ENCODE results near the gene MPIG6B. TPM values are rescaled to one million over a fixed set of nuclear protein-coding genes. Genes with fewer than 3 reads are reported as not detected.
A peak's percentile ranks its signal among the peaks of the same experiment; 100 is the strongest.

MPIG6B gene
- total and polyA plus RNA-seq, 3 experiments from 2014 or later, result 0.08 TPM; not detected in 2

DNA sequence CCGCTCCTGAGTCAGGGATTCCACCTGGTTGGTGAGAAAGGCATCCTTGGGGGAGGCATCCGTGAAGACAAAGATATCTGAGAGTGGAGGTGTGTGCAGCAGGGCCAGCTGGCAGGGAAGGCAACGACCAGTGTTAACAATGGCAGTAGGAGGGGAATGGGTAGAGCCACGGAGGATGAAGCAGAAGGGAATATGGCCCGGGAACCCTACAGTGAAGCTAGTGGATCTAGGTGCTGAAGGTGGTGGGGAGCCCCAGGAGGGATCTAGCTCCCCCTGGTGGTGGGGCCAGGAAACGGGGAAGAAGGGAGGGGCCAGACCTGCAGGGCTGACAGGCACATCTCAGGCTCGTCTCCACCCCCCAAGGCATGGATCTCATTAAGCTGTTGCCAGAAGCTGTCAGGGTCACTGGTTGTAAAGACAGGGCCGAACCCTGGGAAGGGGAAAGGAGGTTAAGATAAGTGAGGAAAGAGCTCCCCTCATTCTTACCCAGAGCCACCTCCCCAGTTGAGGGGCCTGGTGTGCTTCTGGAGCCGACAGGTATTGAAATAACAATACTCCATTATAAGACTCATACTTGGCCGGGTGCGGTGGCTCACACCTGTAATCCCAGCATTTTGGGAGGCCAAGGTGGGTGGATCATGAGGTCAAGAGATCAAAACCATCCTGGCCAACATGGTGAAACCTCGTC, 46.7 kb downstream of the MPIG6B start:
- Mint-ChIP-seq H3K36me3 (no peaks in the 10 kb centered on the region), H3K27me3 (no peaks in the 10 kb centered on the region), H3K4me1 (peaks cover 22 to 29% (median 27%) of the 10 kb centered on the region in 3 donors), H3K9me3 (peaks cover 0 to 5% (median 0%) of the 10 kb centered on the region in 5 donors), H3K4me3 (peak overlapping the region in 1 of 7 donors; percentile 63), H3K27ac (peak overlapping the region in 6 of 8 donors; percentile 4 to 82 (median 67))
- Histone ChIP-seq H3K4me1 (ENCODE audit: insufficient read depth, low read length) (peaks cover 33% of the 10 kb centered on the region), H3K27me3 (ENCODE audit: insufficient read depth, low read length, poor library complexity, severe bottlenecking) (no peaks in the 10 kb centered on the region), H3K4me3 (ENCODE audit: low read length) (no peak overlapping the region), H3K27ac (ENCODE audit: low read depth, low read length) (no peak overlapping the region), H3K9me3 (ENCODE audit: low read length) (no peaks in the 10 kb centered on the region), H3K36me3 (ENCODE audit: insufficient read depth, low read length) (no peaks in the 10 kb centered on the region)
- CTCF ChIA-PET, result interaction anchor here (0.6 to 4.0 kb wide), 28 partner anchors 9 to 189 kb away, joined by 3 to 42 read pairs (median 5); partner anchors contain the start of genes ABHD16A, CLIC1, DDAH2 and HSPA1A
- POLR2A ChIA-PET, result interaction anchor here (0.6 to 1.2 kb wide), 6 partner anchors 9 to 65 kb away, joined by 3 to 5 read pairs (median 4); partner anchors contain the start of gene MSH5
- DNase-seq, result peak; percentile 69 to 85 (median 74)

DNA sequence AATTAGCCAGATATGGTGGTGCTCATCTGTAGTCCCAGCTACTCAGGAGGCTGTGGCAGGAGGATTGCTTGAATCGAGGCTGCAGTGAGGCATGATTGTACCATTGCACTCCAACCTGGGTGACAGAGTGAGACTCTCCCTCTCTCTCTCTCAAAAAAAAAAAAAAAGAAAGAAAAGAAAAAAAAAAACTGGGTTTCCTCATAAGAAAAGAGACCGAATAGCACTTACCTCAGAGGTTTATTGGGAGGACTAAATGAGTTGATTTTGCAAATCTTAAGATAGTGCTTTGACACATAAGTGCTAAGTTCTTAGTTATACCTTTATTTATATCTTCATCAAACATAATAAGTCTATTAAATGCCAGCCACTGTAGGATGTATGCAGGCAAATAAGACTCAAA, 47.7 kb downstream of the MPIG6B start:
- Histone ChIP-seq H3K27ac (ENCODE audit: low read depth, low read length) (no peak overlapping the region), H3K4me1 (ENCODE audit: insufficient read depth, low read length) (peaks cover 40% of the 10 kb centered on the region)
- peaks cover 26 to 35% (median 29%) of the 10 kb centered on the region in 3 donors for H3K4me1 Mint-ChIP-seq

GRCh38 chr6:31771992-31772358, 48.8 kb downstream of the MPIG6B start:
- CTCF ChIA-PET, result interaction anchor here (0.9 to 4.0 kb wide), 4 partner anchors 34 to 58 kb away, joined by 3 to 42 read pairs (median 3); partner anchors contain the start of genes CLIC1, DDAH2 and MSH5
- Mint-ChIP-seq H3K4me3 (peak overlapping the region in 6 of 7 donors; percentile 62 to 84 (median 72)), H3K9me3 (peaks cover 0 to 5% (median 0%) of the 10 kb centered on the region in 5 donors), H3K27me3 (peaks cover 0 to 2% of the 10 kb centered on the region in 2 donors), H3K27ac (peak overlapping the region in 6 of 8 donors; percentile 12 to 83 (median 55)), H3K4me1 (peaks cover 32 to 44% (median 37%) of the 10 kb centered on the region in 3 donors), H3K36me3 (no peaks in the 10 kb centered on the region)
- Histone ChIP-seq H3K36me3 (ENCODE audit: insufficient read depth, low read length) (no peaks in the 10 kb centered on the region), H3K27ac (ENCODE audit: low read depth, low read length) (no peak overlapping the region), H3K9me3 (ENCODE audit: low read length) (no peaks in the 10 kb centered on the region), H3K27me3 (ENCODE audit: insufficient read depth, low read length, poor library complexity, severe bottlenecking) (no peaks in the 10 kb centered on the region), H3K4me3 (ENCODE audit: low read length) (no peak overlapping the region), H3K4me1 (ENCODE audit: insufficient read depth, low read length) (peaks cover 51% of the 10 kb centered on the region)
- POLR2A ChIA-PET, result interaction anchor here (0.6 to 1.7 kb wide), 2 partner anchors 32 to 172 kb away, joined by 3 to 12 read pairs; partner anchors contain the start of gene MSH5
- DNase-seq, result no peak

More for the DNA sequence above, 47.7 kb downstream of the MPIG6B start:
- no peaks in the 10 kb centered on the region for H3K27me3 ChIP-seq (ENCODE audit: insufficient read depth, low read length, poor library complexity, severe bottlenecking)
- H3K4me3 Mint-ChIP-seq, result peak overlapping the region in 1 of 7 donors; percentile 23
- no peaks in the 10 kb centered on the region for H3K36me3 Mint-ChIP-seq
- H3K27me3 Mint-ChIP-seq, result peaks cover 0 to 2% of the 10 kb centered on the region in 2 donors
- peak in 1 of 5 donors; percentile 10 for DNase-seq
- ChIA-PET POLR2A (no interaction called here), CTCF (interaction anchor here (1.0 to 4.0 kb wide), 11 partner anchors 10 to 59 kb away, joined by 3 to 42 read pairs (median 6); partner anchors contain the start of genes CLIC1, DDAH2, LSM2 and MSH5)
- H3K27ac Mint-ChIP-seq, result peak overlapping the region in 3 of 8 donors; percentile 64 to 81 (median 76)
- peaks cover 0 to 5% (median 0%) of the 10 kb centered on the region in 5 donors for H3K9me3 Mint-ChIP-seq
- no peak overlapping the region for H3K4me3 ChIP-seq (ENCODE audit: low read length)
- H3K9me3 ChIP-seq (ENCODE audit: low read length), result no peaks in the 10 kb centered on the region
- H3K36me3 ChIP-seq (ENCODE audit: insufficient read depth, low read length), result no peaks in the 10 kb centered on the region

- no peak overlapping the region for H3K27ac ChIP-seq (ENCODE audit: low read depth, low read length)
- peak overlapping the region in 3 of 8 donors; percentile 30 to 86 (median 56) for H3K27ac Mint-ChIP-seq
- H3K4me1 Mint-ChIP-seq, result peaks cover 36 to 47% (median 40%) of the 10 kb centered on the region in 3 donors
- H3K36me3 ChIP-seq (ENCODE audit: insufficient read depth, low read length), result no peaks in the 10 kb centered on the region
- H3K27me3 ChIP-seq (ENCODE audit: insufficient read depth, low read length, poor library complexity, severe bottlenecking), result no peaks in the 10 kb centered on the region
- no peak for DNase-seq
- H3K9me3 ChIP-seq (ENCODE audit: low read length), result no peaks in the 10 kb centered on the region
- ChIA-PET POLR2A (no interaction called here), CTCF (interaction anchor here (1.2 kb wide), 1 partner anchor 45 kb away, joined by 3 read pairs; no protein-coding TSS in a partner anchor)
- H3K4me1 ChIP-seq (ENCODE audit: insufficient read depth, low read length), result peaks cover 53% of the 10 kb centered on the region
- peaks cover 0 to 5% (median 0%) of the 10 kb centered on the region in 5 donors for H3K9me3 Mint-ChIP-seq
- H3K36me3 Mint-ChIP-seq, result peaks cover 0 to 17% (median 1%) of the 10 kb centered on the region in 3 donors
- H3K4me3 Mint-ChIP-seq, result peak overlapping the region in 2 of 7 donors; percentile 29 to 54
- H3K27me3 Mint-ChIP-seq, result peaks cover 0 to 2% of the 10 kb centered on the region in 2 donors
- no peak overlapping the region for H3K4me3 ChIP-seq (ENCODE audit: low read length)
Measured at GRCh38 chr6:31775184-31775583, 52.0 kb downstream of the MPIG6B start.

DNA sequence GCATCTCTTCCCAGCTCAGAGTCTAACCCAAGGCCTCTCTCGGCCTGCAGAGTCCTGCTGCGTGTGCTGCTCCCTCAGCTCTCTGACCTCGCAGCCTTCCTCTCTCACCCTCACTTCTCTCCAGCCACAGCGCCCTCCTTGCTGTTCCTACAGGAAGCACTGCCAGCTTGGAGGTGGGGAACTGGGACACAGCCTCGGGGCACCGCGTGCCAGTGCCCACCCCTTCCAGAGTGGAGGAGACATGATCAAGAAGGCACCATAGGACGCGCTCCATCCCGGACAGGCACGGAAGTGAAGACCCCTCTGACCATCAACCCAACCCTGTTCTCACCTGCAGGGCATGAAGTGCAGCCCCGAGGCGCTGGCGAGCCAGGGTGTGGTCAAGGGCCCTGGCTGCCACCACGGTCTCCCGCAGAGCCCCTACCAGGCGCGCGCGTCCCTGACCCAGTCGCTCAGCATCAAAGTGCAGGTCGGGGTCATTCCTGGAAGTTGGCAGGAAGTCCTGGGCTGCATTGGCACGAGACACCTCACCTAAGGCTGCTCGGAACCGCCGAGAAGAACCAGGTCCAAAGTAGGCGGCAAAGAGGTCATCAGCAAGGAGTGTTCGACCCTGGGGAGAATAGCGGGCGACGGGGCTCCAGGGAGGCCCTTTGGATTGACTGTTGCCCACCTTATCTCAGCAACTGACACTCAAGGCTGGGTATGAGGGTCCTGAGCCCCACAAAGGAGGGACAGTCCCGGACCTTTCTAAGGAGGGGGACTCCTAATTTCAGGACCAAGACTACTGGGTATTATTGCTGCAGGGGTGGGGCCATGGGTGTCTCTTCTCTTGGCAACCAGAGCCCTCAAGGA, 52.7 kb downstream of the MPIG6B start:
- H3K36me3 ChIP-seq (ENCODE audit: insufficient read depth, low read length), result peaks cover 4% of the 10 kb centered on the region
- H3K27ac Mint-ChIP-seq, result peak overlapping the region in 7 of 8 donors; percentile 45 to 86 (median 68)
- H3K4me3 Mint-ChIP-seq, result peak overlapping the region in 6 of 7 donors; percentile 16 to 67 (median 47)
- ChIA-PET POLR2A (no interaction called here), CTCF (no interaction called here)
- peaks cover 36 to 47% (median 40%) of the 10 kb centered on the region in 3 donors for H3K4me1 Mint-ChIP-seq
- H3K27ac ChIP-seq (ENCODE audit: low read depth, low read length), result peak overlapping the region; percentile 70
- no peak for DNase-seq
- H3K4me1 ChIP-seq (ENCODE audit: insufficient read depth, low read length), result peaks cover 50% of the 10 kb centered on the region
- H3K36me3 Mint-ChIP-seq, result peaks cover 0 to 24% (median 1%) of the 10 kb centered on the region in 3 donors
- H3K9me3 ChIP-seq (ENCODE audit: low read length), result no peaks in the 10 kb centered on the region
- H3K9me3 Mint-ChIP-seq, result peaks cover 0 to 5% (median 0%) of the 10 kb centered on the region in 5 donors
- no peaks in the 10 kb centered on the region for H3K27me3 ChIP-seq (ENCODE audit: insufficient read depth, low read length, poor library complexity, severe bottlenecking)
- peaks cover 0 to 2% of the 10 kb centered on the region in 2 donors for H3K27me3 Mint-ChIP-seq
- no peak overlapping the region for H3K4me3 ChIP-seq (ENCODE audit: low read length)

Other genes with a start within 250 kb of the MPIG6B start
Only the 30 nearest of the 42 such genes appear.
- 100 to 1,000 TPM; 839 to 854 TPM for gene LTA, start 151.1 kb upstream of the MPIG6B start, total RNA-seq
- 23.3 TPM for gene LTA, start 151.1 kb upstream of the MPIG6B start, polyA plus RNA-seq
- gene TNF, start 147.8 kb upstream of the MPIG6B start, total RNA-seq, result 100 to 1,000 TPM; 207 to 215 TPM
- 7.9 TPM for gene TNF, start 147.8 kb upstream of the MPIG6B start, polyA plus RNA-seq
- gene LTB, start 140.9 kb upstream of the MPIG6B start, total RNA-seq, result 100 to 1,000 TPM; 196 to 206 TPM
- gene LTB, start 140.9 kb upstream of the MPIG6B start, polyA plus RNA-seq, result 1,182 TPM
- 10 to 100 TPM; 22.0 to 22.4 TPM for gene LST1, start 137.1 kb upstream of the MPIG6B start, total RNA-seq
- 49.6 TPM for gene LST1, start 137.1 kb upstream of the MPIG6B start, polyA plus RNA-seq
- 10 to 100 TPM; 22.4 to 26.3 TPM for gene NCR3, start 130.4 kb upstream of the MPIG6B start, total RNA-seq
- gene NCR3, start 130.4 kb upstream of the MPIG6B start, polyA plus RNA-seq, result 328 TPM
- gene AIF1, start 108.1 kb upstream of the MPIG6B start, total RNA-seq, result 10 to 100 TPM; 35.6 TPM
- gene AIF1, start 108.1 kb upstream of the MPIG6B start, polyA plus RNA-seq, result 33.2 TPM
- 100 to 1,000 TPM; 251 to 263 TPM for gene PRRC2A, start 102.7 kb upstream of the MPIG6B start, total RNA-seq
- 9.3 TPM for gene PRRC2A, start 102.7 kb upstream of the MPIG6B start, polyA plus RNA-seq
- gene BAG6, start 70.7 kb upstream of the MPIG6B start, total RNA-seq, result 100 to 1,000 TPM; 258 to 261 TPM
- gene BAG6, start 70.7 kb upstream of the MPIG6B start, polyA plus RNA-seq, result 23.1 TPM
- 1 to 10 TPM; 2.4 to 3.3 TPM for gene APOM, start 67.5 kb upstream of the MPIG6B start, total RNA-seq
- gene APOM, start 67.5 kb upstream of the MPIG6B start, polyA plus RNA-seq, result 4.3 TPM
- gene C6orf47, start 62.6 kb upstream of the MPIG6B start, total RNA-seq, result 10 to 100 TPM; 19.5 to 20.0 TPM
- gene C6orf47, start 62.6 kb upstream of the MPIG6B start, polyA plus RNA-seq, result 37.0 TPM
- gene GPANK1, start 58.4 kb upstream of the MPIG6B start, total RNA-seq, result 10 to 100 TPM; 46.2 to 46.4 TPM
- 19.6 TPM for gene GPANK1, start 58.4 kb upstream of the MPIG6B start, polyA plus RNA-seq
- 100 to 1,000 TPM; 323 to 334 TPM for gene CSNK2B, start 57.3 kb upstream of the MPIG6B start, total RNA-seq
- gene CSNK2B, start 57.3 kb upstream of the MPIG6B start, polyA plus RNA-seq, result 265 TPM
- 10 to 100 TPM; 19.1 to 21.2 TPM for gene LY6G5B, start 53.4 kb upstream of the MPIG6B start, total RNA-seq
- 0.64 TPM for gene LY6G5B, start 53.4 kb upstream of the MPIG6B start, polyA plus RNA-seq
- 1 to 10 TPM; 3.5 to 4.5 TPM for gene LY6G5C, start 42.3 kb upstream of the MPIG6B start, total RNA-seq
- 10.3 TPM for gene LY6G5C, start 42.3 kb upstream of the MPIG6B start, polyA plus RNA-seq
- gene ABHD16A, start 20.0 kb upstream of the MPIG6B start, total RNA-seq, result 10 to 100 TPM; 37.0 to 41.0 TPM
- gene ABHD16A, start 20.0 kb upstream of the MPIG6B start, polyA plus RNA-seq, result 45.5 TPM
- not detected for gene LY6G6F, start 16.5 kb upstream of the MPIG6B start, total RNA-seq
- not detected for gene LY6G6F, start 16.5 kb upstream of the MPIG6B start, polyA plus RNA-seq
- gene LY6G6D, start 8.0 kb upstream of the MPIG6B start, total RNA-seq, result not detected
- not detected for gene LY6G6D, start 8.0 kb upstream of the MPIG6B start, polyA plus RNA-seq
- gene LY6G6C, start 1.6 kb upstream of the MPIG6B start, total RNA-seq, result not detected
- gene LY6G6C, start 1.6 kb upstream of the MPIG6B start, polyA plus RNA-seq, result not detected
- 1 to 10 TPM; 4.1 to 4.9 TPM for gene DDAH2, start 5.9 kb downstream of the MPIG6B start, total RNA-seq
- 26.3 TPM for gene DDAH2, start 5.9 kb downstream of the MPIG6B start, polyA plus RNA-seq
- 100 to 1,000 TPM; 377 TPM for gene CLIC1, start 13.2 kb downstream of the MPIG6B start, total RNA-seq
- gene CLIC1, start 13.2 kb downstream of the MPIG6B start, polyA plus RNA-seq, result 657 TPM
- gene MSH5, start 16.6 kb downstream of the MPIG6B start, total RNA-seq, result 10 to 100 TPM; 36.4 to 39.8 TPM
- gene MSH5, start 16.6 kb downstream of the MPIG6B start, polyA plus RNA-seq, result 2.0 TPM
- gene SAPCD1, start 39.3 kb downstream of the MPIG6B start, total RNA-seq, result 1 to 10 TPM; 6.1 to 7.0 TPM
- not detected for gene SAPCD1, start 39.3 kb downstream of the MPIG6B start, polyA plus RNA-seq
- 1 to 10 TPM; 1.4 to 1.7 TPM for gene VWA7, start 54.0 kb downstream of the MPIG6B start, total RNA-seq
- 2.5 TPM for gene VWA7, start 54.0 kb downstream of the MPIG6B start, polyA plus RNA-seq
- 100 to 1,000 TPM; 179 to 180 TPM for gene VARS1, start 72.4 kb downstream of the MPIG6B start, total RNA-seq
- 47.5 TPM for gene VARS1, start 72.4 kb downstream of the MPIG6B start, polyA plus RNA-seq
- gene LSM2, start 83.6 kb downstream of the MPIG6B start, total RNA-seq, result 100 to 1,000 TPM; 160 to 172 TPM
- gene LSM2, start 83.6 kb downstream of the MPIG6B start, polyA plus RNA-seq, result 80.8 TPM
- gene HSPA1L, start 91.9 kb downstream of the MPIG6B start, total RNA-seq, result 1 to 10 TPM; 3.5 to 3.8 TPM
- gene HSPA1L, start 91.9 kb downstream of the MPIG6B start, polyA plus RNA-seq, result 3.0 TPM
- gene HSPA1A, start 92.2 kb downstream of the MPIG6B start, total RNA-seq, result 10 to 100 TPM; 64.8 to 70.1 TPM
- gene HSPA1A, start 92.2 kb downstream of the MPIG6B start, polyA plus RNA-seq, result 34.1 TPM
- 10 to 100 TPM; 80.9 to 81.4 TPM for gene HSPA1B, start 104.4 kb downstream of the MPIG6B start, total RNA-seq
- gene HSPA1B, start 104.4 kb downstream of the MPIG6B start, polyA plus RNA-seq, result 5.0 TPM
- gene NEU1, start 139.4 kb downstream of the MPIG6B start, total RNA-seq, result 10 to 100 TPM; 19.0 to 19.4 TPM
- 25.0 TPM for gene NEU1, start 139.4 kb downstream of the MPIG6B start, polyA plus RNA-seq
- not detected for gene SLC44A4, start 155.6 kb downstream of the MPIG6B start, total RNA-seq
- not detected for gene SLC44A4, start 155.6 kb downstream of the MPIG6B start, polyA plus RNA-seq